Measurements from ENCODE around the gene ORAI2. TPM values are rescaled to one million over a fixed set of nuclear protein-coding genes. Genes with fewer than 3 reads are reported as not detected.

The ORAI2 gene
- total and polyA plus RNA-seq, 2 of the 13 experiments (the other 11 are each of a cell fraction or from before 2014, with no cell fraction given): 3.0 to 6.0 TPM

DNA sequence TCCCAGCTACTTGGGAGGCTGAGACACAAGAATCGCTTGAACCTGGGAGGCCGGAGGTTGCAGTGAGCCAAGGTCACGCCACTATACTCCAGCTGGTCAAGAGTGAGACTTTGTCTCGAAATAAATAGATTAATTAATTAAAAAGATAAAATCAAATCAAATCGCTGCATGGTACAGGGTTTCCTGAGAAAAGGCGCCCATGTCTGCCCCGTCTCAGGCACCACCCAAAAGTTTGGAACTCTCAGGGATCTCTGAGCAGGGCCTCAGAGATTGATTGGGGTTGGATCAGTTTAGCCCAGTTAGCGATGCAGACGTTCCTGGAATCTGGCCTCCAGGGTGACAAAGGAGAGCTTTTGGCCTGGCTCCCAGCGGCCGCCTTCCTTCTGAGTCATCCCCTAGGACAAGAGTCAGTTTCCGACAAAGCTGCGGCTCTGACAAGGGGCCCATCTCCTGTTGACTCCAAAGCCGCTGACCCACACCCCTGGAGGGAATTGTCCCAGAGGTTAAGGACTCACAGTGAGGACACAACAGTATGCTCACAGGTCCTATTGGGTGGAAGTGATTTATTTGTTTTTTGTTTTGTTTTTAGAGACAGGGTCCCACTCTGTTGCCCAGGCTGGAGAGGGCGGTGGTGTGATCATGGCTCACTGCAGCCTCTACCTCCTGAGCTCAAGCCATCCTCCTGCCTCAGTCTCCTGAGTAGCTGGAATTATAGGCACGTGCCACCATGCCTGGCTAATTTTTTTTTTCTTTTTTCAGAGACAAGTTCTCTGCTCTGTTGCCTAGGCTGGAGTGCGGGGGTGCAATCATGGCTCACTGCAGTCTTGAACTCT is 6.8 kb downstream of the ORAI2 start (continued):
- TF ChIP-seq NFKBIZ (CRISPR knock-in tag; IDR thresholded peaks at IDR 0.05) (no peak), LCORL (IDR thresholded peaks at IDR 0.05) (no peak), LCORL (CRISPR knock-in tag; IDR thresholded peaks at IDR 0.05) (0 out of 2 replicates have a peak, but pooled peaks have one; percentile 31), WIZ (CRISPR knock-in tag; IDR thresholded peaks at IDR 0.05) (no peak), ZBTB38 (CRISPR knock-in tag; IDR thresholded peaks at IDR 0.05) (peak; percentile 39; the same call in 1 of the 2 replicates), NR2F6 (IDR thresholded peaks at IDR 0.05) (no peak), NR2F6 (CRISPR knock-in tag; IDR thresholded peaks at IDR 0.05) (0 out of 2 replicates have a peak, but pooled peaks have one; percentile 22), CCDC6 (CRISPR knock-in tag; IDR thresholded peaks at IDR 0.05) (no peak)
- TF ChIP-seq, protein P1, sequence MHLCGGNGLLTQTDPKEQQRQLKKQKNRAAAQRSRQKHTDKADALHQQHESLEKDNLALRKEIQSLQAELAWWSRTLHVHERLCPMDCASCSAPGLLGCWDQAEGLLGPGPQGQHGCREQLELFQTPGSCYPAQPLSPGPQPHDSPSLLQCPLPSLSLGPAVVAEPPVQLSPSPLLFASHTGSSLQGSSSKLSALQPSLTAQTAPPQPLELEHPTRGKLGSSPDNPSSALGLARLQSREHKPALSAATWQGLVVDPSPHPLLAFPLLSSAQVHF (CRISPR knock-in tag; IDR thresholded peaks at IDR 0.05): no peak
- TF ChIP-seq, protein P2, sequence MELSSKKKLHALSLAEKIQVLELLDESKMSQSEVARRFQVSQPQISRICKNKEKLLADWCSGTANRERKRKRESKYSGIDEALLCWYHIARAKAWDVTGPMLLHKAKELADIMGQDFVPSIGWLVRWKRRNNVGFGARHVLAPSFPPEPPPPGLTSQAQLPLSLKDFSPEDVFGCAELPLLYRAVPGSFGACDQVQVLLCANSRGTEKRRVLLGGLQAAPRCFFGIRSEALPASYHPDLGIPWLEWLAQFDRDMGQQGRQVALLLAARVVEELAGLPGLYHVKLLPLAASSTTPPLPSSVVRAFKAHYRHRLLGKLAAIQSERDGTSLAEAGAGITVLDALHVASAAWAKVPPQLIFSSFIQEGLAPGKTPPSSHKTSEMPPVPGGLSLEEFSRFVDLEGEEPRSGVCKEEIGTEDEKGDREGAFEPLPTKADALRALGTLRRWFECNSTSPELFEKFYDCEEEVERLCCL (CRISPR knock-in tag; IDR thresholded peaks at IDR 0.05; ENCODE audit: borderline replicate concordance): no peak
- TF ChIP-seq, protein P3, sequence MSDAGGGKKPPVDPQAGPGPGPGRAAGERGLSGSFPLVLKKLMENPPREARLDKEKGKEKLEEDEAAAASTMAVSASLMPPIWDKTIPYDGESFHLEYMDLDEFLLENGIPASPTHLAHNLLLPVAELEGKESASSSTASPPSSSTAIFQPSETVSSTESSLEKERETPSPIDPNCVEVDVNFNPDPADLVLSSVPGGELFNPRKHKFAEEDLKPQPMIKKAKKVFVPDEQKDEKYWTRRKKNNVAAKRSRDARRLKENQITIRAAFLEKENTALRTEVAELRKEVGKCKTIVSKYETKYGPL (CRISPR knock-in tag; IDR thresholded peaks at IDR 0.05): no peak
- TF ChIP-seq, protein P4, sequence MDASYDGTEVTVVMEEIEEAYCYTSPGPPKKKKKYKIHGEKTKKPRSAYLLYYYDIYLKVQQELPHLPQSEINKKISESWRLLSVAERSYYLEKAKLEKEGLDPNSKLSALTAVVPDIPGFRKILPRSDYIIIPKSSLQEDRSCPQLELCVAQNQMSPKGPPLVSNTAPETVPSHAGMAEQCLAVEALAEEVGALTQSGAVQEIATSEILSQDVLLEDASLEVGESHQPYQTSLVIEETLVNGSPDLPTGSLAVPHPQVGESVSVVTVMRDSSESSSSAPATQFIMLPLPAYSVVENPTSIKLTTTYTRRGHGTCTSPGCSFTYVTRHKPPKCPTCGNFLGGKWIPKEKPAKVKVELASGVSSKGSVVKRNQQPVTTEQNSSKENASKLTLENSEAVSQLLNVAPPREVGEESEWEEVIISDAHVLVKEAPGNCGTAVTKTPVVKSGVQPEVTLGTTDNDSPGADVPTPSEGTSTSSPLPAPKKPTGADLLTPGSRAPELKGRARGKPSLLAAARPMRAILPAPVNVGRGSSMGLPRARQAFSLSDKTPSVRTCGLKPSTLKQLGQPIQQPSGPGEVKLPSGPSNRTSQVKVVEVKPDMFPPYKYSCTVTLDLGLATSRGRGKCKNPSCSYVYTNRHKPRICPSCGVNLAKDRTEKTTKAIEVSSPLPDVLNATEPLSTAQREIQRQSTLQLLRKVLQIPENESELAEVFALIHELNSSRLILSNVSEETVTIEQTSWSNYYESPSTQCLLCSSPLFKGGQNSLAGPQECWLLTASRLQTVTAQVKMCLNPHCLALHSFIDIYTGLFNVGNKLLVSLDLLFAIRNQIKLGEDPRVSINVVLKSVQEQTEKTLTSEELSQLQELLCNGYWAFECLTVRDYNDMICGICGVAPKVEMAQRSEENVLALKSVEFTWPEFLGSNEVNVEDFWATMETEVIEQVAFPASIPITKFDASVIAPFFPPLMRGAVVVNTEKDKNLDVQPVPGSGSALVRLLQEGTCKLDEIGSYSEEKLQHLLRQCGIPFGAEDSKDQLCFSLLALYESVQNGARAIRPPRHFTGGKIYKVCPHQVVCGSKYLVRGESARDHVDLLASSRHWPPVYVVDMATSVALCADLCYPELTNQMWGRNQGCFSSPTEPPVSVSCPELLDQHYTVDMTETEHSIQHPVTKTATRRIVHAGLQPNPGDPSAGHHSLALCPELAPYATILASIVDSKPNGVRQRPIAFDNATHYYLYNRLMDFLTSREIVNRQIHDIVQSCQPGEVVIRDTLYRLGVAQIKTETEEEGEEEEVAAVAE (CRISPR knock-in tag; IDR thresholded peaks at IDR 0.05; ENCODE audit: borderline replicate concordance): 0 out of 2 replicates have a peak, but pooled peaks have one; percentile 30

Data from HepG2 (cell line).